HEK293 (cell line): ENCODE measurements around the gene PACRG.

Source experiments
- CTCF ChIA-PET: fragments of 350-600 bp; formaldehyde crosslinking; extraction: SDS; loops from one replicate; lab custom pipeline; 2021; ENCODE audit warnings: antibody characterized with exemption; lab: Yijun Ruan, JAX
- POLR2A ChIA-PET: fragments of 300-600 bp; formaldehyde crosslinking; extraction: SDS; loops from one replicate; lab custom pipeline; 2020; ENCODE audit warnings: antibody characterized with exemption, inconsistent platforms; lab: Yijun Ruan, JAX
- H3K27ac ChIP-seq: fragments of 200-500 bp; sonication (Bioruptor generic); 2 replicates; pipeline ENCODE4 v1.5.1; 2014; ENCODE audit warnings: low read depth, low read length, control low read depth, inconsistent platforms; ENCODE audit errors: extremely low read depth
- H3K36me3 ChIP-seq, 2 experiments: fragments of 200-500 bp in 1 of 2; sonication (Bioruptor generic) in 1 of 2; 1 replicate in 1 of 2; 2 replicates in 1 of 2; pipeline ENCODE4 v1.5.1; 2014 to 2017; ENCODE audit warnings: inconsistent platforms in 2 of 2, low read length in 2 of 2; ENCODE audit not compliant: control insufficient read depth in 2 of 2, insufficient read depth in 1 of 2
- H3K4me1 ChIP-seq: fragments of 200-500 bp; sonication (Bioruptor generic); 2 replicates; pipeline ENCODE4 v1.5.1; 2014; ENCODE audit warnings: mild to moderate bottlenecking, low read length, inconsistent platforms; ENCODE audit not compliant: control insufficient read depth, insufficient read depth
- H3K4me3 ChIP-seq: 2 replicates; pipeline ENCODE4 v1.5.1; 2011; ENCODE audit warnings: low read depth, mild to moderate bottlenecking, control low read depth, low read length, moderate library complexity
- H3K9me3 ChIP-seq: fragments of 200-500 bp; sonication (Bioruptor generic); 2 replicates; pipeline ENCODE4 v1.5.1; 2014; ENCODE audit warnings: low read depth, low read length, inconsistent platforms; ENCODE audit not compliant: control insufficient read depth, insufficient read depth
- MYNN ChIP-seq: fragments of 450-650 bp; formaldehyde crosslinking; IDR thresholded peaks from 2 replicates; pipeline ENCODE4 v1.5.1; 2016; ENCODE audit warnings: missing biosample characterization, missing genetic modification characterization, borderline replicate concordance
- YY1 ChIP-seq: fragments of 450-650 bp; formaldehyde crosslinking; IDR thresholded peaks from 2 replicates; pipeline ENCODE4 v1.5.1; 2018; ENCODE audit warnings: missing biosample characterization, missing genetic modification characterization
- ZNF10 ChIP-seq: fragments of 450-650 bp; formaldehyde crosslinking; IDR thresholded peaks from 2 replicates; pipeline ENCODE4 v1.5.1; 2017; ENCODE audit warnings: missing biosample characterization, missing genetic modification characterization
- ZNF155 ChIP-seq: fragments of 450-650 bp; formaldehyde crosslinking; IDR thresholded peaks from 2 replicates; pipeline ENCODE4 v1.5.1; 2016; ENCODE audit warnings: missing biosample characterization, missing genetic modification characterization
- ZNF2 ChIP-seq: fragments of 450-650 bp; formaldehyde crosslinking; IDR thresholded peaks from 2 replicates; pipeline ENCODE4 v1.5.1; 2016; ENCODE audit warnings: missing biosample characterization, missing genetic modification characterization
- ZNF248 ChIP-seq: fragments of 450-650 bp; formaldehyde crosslinking; IDR thresholded peaks from 2 replicates; pipeline ENCODE4 v1.5.1; 2017; ENCODE audit warnings: missing biosample characterization, missing genetic modification characterization
- ZNF266 ChIP-seq: fragments of 450-650 bp; formaldehyde crosslinking; IDR thresholded peaks from 2 replicates; pipeline ENCODE4 v1.5.1; 2016; ENCODE audit warnings: missing biosample characterization, missing genetic modification characterization, low read depth
- ZNF341 ChIP-seq: fragments of 450-650 bp; formaldehyde crosslinking; IDR thresholded peaks from 2 replicates; pipeline ENCODE4; 2016; ENCODE audit warnings: low read depth, missing biosample characterization, missing genetic modification characterization
- ZNF350 ChIP-seq: fragments of 450-650 bp; formaldehyde crosslinking; IDR thresholded peaks from 2 replicates; pipeline ENCODE4 v1.5.0; 2017; ENCODE audit warnings: missing biosample characterization, mild to moderate bottlenecking, missing genetic modification characterization
- ZNF518A ChIP-seq: fragments of 450-650 bp; formaldehyde crosslinking; conservative IDR thresholded peaks from 2 replicates; pipeline ENCODE4 v1.5.1; 2016; ENCODE audit warnings: low read depth, missing biosample characterization, missing genetic modification characterization
- ZNF623 ChIP-seq: fragments of 450-650 bp; formaldehyde crosslinking; IDR thresholded peaks from 2 replicates; pipeline ENCODE4 v1.5.1; 2016; ENCODE audit warnings: missing biosample characterization, missing genetic modification characterization
- TF ChIP-seq, protein P1 (sequence below): fragments of 450-650 bp; formaldehyde crosslinking; IDR thresholded peaks from 2 replicates; pipeline ENCODE4 v1.5.1; 2016; ENCODE audit warnings: missing biosample characterization, missing genetic modification characterization
- TF ChIP-seq, protein P2 (sequence below): fragments of 450-650 bp; formaldehyde crosslinking; IDR thresholded peaks from 2 replicates; pipeline ENCODE4 v1.5.1; 2016; ENCODE audit warnings: missing biosample characterization, missing genetic modification characterization, borderline replicate concordance

PACRG gene

DNA sequence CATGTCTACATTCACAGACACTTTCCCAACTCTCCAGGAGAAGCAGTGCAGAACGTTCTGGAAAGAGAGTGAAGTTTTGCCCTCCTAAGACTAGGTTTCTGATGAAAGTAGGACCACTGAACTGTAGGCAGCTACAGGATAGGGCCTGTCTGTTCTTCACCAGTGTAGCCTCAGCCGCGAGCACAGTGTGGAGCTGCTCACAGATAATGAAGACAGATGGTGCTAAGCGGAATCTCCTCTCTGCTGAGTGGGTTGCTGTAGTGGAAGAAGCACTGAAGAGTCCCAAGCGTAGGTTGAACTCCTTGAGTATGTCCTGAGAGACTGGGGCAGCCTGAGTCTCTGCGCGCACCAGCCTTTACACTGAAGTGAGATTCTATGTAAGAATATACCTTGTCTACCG lies 170.2 kb downstream of the PACRG start:
- Histone ChIP-seq H3K36me3 (no peaks in the 10 kb centered on the region), H3K9me3 (no peaks in the 10 kb centered on the region), H3K4me3 (no peak overlapping the region), H3K27ac (no peak overlapping the region), H3K4me1 (no peaks in the 10 kb centered on the region)
- ChIA-PET CTCF (interaction anchor here (0.7 to 1.8 kb wide), 3 partner anchors 9 to 738 kb away, joined by 4 to 7 read pairs (median 6); no protein-coding TSS in a partner anchor), POLR2A (no interaction called here)
- TF ChIP-seq ZNF341 (tag by site-specific recombination) (no peak), ZNF518A (tag by site-specific recombination) (no peak), ZNF623 (no peak), ZNF248 (tag by site-specific recombination) (no peak), ZNF266 (no peak), MYNN (tag by site-specific recombination) (no peak), ZNF10 (no peak), ZNF155 (tag by site-specific recombination) (no peak), ZNF350 (no peak), ZNF2 (tag by site-specific recombination) (no peak), YY1 (tag by site-specific recombination) (no peak)
- TF ChIP-seq, protein P1, sequence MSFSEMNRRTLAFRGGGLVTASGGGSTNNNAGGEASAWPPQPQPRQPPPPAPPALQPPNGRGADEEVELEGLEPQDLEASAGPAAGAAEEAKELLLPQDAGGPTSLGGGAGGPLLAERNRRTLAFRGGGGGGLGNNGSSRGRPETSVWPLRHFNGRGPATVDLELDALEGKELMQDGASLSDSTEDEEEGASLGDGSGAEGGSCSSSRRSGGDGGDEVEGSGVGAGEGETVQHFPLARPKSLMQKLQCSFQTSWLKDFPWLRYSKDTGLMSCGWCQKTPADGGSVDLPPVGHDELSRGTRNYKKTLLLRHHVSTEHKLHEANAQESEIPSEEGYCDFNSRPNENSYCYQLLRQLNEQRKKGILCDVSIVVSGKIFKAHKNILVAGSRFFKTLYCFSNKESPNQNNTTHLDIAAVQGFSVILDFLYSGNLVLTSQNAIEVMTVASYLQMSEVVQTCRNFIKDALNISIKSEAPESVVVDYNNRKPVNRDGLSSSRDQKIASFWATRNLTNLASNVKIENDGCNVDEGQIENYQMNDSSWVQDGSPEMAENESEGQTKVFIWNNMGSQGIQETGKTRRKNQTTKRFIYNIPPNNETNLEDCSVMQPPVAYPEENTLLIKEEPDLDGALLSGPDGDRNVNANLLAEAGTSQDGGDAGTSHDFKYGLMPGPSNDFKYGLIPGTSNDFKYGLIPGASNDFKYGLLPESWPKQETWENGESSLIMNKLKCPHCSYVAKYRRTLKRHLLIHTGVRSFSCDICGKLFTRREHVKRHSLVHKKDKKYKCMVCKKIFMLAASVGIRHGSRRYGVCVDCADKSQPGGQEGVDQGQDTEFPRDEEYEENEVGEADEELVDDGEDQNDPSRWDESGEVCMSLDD (tag by site-specific recombination) = no peak
- TF ChIP-seq, protein P2, sequence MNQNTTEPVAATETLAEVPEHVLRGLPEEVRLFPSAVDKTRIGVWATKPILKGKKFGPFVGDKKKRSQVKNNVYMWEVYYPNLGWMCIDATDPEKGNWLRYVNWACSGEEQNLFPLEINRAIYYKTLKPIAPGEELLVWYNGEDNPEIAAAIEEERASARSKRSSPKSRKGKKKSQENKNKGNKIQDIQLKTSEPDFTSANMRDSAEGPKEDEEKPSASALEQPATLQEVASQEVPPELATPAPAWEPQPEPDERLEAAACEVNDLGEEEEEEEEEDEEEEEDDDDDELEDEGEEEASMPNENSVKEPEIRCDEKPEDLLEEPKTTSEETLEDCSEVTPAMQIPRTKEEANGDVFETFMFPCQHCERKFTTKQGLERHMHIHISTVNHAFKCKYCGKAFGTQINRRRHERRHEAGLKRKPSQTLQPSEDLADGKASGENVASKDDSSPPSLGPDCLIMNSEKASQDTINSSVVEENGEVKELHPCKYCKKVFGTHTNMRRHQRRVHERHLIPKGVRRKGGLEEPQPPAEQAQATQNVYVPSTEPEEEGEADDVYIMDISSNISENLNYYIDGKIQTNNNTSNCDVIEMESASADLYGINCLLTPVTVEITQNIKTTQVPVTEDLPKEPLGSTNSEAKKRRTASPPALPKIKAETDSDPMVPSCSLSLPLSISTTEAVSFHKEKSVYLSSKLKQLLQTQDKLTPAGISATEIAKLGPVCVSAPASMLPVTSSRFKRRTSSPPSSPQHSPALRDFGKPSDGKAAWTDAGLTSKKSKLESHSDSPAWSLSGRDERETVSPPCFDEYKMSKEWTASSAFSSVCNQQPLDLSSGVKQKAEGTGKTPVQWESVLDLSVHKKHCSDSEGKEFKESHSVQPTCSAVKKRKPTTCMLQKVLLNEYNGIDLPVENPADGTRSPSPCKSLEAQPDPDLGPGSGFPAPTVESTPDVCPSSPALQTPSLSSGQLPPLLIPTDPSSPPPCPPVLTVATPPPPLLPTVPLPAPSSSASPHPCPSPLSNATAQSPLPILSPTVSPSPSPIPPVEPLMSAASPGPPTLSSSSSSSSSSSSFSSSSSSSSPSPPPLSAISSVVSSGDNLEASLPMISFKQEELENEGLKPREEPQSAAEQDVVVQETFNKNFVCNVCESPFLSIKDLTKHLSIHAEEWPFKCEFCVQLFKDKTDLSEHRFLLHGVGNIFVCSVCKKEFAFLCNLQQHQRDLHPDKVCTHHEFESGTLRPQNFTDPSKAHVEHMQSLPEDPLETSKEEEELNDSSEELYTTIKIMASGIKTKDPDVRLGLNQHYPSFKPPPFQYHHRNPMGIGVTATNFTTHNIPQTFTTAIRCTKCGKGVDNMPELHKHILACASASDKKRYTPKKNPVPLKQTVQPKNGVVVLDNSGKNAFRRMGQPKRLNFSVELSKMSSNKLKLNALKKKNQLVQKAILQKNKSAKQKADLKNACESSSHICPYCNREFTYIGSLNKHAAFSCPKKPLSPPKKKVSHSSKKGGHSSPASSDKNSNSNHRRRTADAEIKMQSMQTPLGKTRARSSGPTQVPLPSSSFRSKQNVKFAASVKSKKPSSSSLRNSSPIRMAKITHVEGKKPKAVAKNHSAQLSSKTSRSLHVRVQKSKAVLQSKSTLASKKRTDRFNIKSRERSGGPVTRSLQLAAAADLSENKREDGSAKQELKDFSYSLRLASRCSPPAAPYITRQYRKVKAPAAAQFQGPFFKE (tag by site-specific recombination) = no peak
